HG03066 (cell line): ENCODE results near the gene CES4A.
"Not testable (repeated sequence)": the region's sequence is repeated elsewhere in the genome, so short reads cannot be mapped to it uniquely, and the experiment has no call there.

Source experiments
- ATAC-seq: cut with Tn5 transposase; IDR thresholded peaks from one replicate; pipeline ENCODE4 v1.9.1; 2021; ENCODE audit warnings: low read depth; ENCODE audit not compliant: unreplicated experiment

The CES4A gene

DNA sequence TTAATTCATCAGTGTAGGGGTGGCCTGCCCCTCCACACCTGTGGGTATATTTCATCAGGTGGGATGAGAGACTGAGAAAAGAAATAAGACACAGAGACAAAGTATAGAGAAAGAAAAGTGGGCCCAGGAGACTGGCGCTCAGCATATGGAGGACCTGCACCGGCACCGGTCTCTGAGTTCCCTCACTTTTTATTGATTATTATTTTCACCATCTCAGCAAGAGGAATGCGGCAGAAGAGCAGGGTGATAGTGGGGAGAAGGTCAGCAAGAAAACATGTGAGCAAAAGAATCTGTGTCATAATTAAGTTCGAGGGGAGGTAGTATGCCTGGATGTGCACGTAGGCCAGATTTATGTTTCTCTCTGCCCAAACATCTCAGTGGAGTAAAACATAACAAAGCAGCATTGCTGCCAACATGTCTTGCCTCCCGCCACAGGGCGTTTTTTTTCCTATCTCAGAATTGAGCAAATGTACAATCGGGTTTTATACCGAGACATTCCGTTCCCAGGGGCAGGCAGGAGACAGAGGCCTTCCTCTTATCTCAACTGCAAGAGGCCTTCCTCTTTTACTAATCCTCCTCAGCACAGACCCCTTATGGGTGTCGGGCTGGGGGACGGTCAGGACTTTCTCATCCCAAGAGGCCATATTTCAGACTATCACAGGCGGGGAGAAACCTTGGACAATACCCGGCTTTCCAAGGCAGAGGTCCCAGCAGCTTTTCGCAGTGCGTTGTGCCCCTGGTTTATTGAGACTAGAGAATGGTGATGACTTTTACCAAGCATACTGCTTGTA lies 32.8 kb upstream of the CES4A start:
- ATAC-seq, result not testable (repeated sequence)

DNA sequence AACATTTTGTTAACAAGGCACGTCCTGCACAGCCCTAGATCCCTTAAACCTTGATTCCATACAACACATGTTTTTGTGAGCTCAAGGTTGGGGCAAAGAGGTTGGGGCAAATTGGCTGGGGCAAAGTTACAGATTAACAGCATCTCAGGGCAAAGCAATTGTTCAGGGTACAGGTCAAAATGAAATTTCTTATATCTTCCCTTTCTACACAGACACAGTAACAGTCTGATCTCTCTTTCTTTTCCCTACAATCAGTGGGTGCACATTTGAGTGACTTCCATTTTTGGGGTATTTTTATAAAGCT lies 32.3 kb upstream of the CES4A start:
- not testable (repeated sequence) for ATAC-seq

DNA sequence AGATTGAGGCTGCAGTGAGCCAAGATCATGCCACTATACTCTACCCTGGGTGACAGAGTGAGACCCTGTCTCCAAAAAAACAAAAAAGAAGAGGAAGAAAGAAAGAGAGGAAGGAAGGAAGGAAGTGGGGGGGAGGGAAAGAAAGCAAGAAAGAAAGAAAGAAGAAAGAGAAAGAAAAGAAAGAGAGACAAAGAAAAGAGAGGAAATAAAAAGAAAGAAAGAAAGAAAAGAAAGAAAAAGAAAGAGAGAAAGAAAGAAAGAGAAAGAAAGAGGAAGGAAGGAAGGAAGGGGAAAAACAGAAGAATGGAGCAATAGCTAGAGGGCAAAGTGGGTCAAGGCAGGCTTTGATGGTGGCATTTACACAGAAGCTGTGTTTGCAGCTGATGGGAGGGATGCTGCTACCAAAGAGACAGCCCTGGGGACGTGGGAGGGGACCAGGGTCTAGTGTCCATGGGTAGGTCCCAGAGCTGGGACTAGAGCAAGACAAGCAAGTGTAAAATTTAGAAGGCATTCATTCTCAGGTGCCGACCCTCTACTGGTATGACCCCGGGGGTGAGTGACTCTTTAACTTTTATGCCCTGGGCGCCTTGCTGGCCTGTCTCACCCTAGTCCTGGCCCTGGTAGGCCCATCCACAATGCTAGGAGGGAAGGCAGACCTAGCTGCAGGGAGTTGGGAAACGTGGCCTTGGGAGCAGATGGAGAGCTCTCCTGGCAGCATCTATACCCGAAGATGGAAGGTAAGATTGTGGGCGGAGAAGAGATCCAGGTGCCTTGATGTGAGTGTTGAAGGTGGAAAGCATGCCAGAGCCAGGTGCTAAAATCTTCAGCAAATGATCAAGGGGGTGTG lies 29.3 kb upstream of the CES4A start:
- no peak for ATAC-seq

DNA sequence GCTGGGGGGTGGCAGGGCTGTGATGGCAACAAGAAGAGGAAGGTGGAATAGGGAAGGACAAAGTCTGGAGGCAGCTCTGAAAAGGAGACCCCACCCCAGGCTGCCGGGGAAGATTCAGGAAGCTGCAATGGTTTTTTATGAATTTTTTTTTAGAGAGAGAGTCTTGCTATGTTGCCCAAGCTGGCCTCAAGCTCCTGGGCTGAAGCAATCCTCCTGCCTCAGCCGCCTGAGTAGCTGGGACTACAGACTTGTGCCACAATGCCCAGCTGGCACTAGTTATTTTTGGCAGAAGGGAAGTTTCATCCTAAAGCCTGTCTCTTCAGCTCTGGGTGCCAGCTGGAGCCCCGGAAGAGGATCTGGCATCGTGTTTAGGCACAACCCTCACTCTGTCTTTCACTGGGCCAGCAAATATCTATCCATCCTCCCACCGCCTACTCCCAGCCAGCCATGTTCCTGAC lies 28.7 kb upstream of the CES4A start:
- ATAC-seq, result no peak

DNA sequence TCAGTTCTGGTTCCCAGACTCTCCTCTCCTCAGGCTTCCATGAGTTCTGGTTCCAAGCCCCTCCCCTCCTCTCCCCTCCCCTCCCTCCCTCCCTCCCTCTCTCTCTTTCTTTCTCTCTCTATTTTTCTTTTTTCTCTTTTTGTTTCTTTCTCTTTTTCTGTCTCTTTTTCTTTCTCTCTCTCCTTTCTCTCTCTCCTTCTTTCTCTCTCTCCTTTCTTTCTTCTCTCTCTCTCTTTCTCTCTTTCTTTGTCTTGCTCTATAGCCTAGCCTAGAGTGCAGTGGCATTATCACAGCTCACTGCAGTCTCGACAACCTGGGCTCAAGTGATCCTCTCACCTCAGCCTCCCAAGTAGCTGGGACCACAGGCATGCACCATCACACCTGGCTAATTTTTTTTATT lies 28.1 kb upstream of the CES4A start:
- no peak for ATAC-seq

DNA sequence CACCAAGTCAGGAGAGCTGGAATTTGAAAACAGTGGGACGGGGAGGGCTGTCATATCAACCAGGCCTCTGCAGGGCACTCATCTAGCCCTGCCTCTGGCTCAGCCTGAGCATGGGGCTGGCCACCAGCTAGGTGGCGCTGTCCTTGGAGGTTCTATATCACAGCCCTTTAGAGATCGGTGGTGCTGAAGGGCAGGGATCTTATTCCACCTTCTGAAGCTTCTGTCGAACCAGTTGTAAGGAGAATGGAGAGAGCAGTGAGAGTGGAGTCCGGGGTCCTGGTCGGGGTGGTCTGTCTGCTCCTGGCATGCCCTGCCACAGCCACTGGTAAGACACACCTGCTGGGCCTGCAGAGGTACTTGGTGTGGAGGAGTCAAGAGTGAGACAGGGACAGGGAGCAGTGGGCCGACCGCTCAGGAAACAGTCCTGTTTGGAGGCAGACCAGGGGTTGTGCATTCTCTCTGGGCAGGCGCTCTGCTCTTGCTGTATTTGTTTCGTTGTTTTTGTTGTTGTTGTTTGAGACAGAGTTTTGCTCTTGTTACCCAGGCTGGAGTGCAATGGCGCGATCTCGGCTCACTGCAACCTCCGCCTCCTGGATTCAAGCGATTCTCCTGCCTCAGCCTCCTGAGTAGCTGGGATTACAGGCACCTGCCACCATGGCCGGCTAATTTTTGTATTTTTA lies 27.2 kb upstream of the CES4A start, which contains the start of gene CES3:
Gene CES3 (plus strand): TSS at position 202 of the 680 bp plus-strand sequence. CDS start 42 bp downstream, at position 244.
- ATAC-seq, result no peak

DNA sequence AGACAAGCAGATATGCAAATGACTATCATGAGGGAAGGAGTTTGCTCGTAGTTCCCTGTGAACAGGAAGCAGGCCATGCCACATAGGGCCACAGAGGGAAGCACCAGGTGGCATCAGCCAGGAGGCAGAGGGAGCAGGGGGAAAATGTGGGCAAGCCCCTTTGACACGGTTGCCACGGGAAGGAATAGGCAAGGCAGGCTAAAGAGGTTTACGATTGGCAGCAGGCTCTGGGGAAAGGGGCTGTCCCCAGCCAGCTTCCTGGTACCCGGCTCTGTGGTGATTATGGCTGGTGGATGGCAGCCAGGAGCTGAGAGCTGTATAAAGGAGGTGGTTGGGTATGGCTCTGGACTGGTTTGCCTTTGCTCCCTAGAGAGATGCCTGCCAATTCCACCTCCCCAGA lies 26.5 kb upstream of the CES4A start:
- no peak for ATAC-seq

DNA sequence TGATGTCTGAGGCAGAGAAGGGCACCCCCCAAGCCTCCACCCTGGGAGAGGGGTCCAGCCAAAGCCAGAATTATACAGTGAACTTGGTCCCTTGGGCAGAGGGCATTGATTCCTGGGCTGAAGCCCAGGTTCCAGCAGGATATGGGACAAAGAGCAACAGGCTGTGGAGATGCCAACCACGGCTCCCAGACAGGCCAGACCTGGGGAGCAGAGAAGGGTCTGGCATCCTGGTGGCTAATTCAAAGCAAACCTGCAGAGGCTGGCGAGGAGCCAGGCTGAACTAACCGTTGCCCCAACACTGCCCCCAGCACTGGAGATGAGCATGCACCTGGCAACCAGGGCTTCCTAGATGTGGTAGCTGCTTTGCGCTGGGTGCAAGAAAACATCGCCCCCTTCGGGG lies 24.3 kb upstream of the CES4A start:
- ATAC-seq, result no peak

DNA sequence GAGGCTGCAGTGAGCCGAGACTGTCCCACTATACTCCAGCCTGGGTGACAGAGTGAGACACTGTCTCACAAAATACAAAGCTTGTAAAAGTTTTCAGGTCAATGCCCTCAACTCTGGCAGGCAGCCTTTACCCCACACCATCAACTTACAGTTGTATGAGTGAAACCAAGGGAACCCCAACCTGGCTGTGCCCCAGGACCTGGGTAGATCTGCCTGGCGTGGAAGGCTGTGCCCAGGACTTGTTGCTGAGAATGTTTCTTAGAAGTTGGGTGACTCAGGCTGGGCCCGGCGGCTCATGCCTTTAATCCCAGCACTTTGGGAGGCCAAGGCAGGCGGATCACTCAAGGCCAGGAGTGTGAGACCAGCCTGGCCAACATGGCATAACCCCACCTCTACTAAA lies 19.5 kb upstream of the CES4A start:
- no peak for ATAC-seq

DNA sequence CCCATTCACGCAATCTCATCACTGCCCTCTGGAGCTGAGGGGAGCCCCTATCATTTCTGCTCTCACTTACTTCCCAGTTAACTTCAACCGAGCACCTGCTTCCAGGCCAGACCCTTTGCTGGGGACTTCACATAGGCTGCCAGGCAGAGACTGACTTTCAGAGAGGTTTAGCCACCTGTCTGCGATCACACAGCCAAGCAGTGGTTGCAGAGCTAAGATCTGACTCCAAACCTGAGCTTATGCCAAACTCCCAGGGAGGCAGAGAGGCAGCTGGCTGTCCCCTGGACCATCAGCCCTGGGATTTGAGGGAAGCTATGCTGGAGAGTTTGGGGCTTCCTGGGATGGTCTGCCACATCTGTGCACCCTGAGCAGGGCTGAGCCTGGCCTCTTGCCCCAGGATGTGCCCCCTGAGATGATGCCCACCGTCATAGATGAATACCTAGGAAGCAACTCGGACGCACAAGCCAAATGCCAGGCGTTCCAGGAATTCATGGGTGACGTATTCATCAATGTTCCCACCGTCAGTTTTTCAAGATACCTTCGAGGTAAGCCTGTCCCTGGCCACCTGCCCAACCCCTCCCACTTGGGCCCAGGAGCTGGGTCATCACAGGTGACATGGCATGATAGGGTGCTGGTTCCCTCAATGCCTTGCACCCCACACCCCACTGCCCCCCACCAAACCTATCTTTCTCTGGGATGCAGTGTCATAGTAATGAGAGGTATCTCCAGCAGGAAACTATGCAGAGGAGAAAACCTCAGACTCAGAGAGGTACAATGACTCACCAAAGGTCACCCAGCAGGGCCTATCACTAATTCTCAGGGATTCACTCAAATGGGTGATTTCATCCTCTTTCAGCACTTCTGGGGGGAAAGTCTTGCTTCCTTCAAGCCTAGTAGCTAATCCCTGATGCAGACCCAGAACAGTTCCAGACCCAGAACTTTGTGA lies 17.3 kb upstream of the CES4A start:
- no peak for ATAC-seq

DNA sequence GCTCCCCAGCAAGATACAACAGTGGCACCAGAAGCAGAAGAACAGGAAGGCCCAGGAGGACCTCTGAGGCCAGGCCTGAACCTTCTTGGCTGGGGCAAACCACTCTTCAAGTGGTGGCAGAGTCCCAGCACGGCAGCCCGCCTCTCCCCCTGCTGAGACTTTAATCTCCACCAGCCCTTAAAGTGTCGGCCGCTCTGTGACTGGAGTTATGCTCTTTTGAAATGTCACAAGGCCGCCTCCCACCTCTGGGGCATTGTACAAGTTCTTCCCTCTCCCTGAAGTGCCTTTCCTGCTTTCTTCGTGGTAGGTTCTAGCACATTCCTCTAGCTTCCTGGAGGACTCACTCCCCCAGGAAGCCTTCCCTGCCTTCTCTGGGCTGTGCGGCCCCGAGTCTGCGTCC lies 15.4 kb upstream of the CES4A start:
- ATAC-seq, result no peak

DNA sequence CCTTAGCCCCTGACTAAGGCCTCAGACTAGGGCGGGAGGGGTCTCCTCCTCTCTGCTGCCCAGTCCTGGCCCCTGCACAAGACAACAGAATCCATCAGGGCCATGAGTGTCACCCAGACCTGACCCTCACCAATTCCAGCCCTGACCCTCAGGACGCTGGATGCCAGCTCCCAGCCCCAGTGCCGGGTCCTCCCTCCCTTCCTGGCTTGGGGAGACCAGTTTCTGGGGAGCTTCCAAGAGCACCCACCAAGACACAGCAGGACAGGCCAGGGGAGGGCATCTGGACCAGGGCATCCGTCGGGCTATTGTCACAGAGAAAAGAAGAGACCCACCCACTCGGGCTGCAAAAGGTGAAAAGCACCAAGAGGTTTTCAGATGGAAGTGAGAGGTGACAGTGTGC lies 14.7 kb upstream of the CES4A start:
- no peak for ATAC-seq

DNA sequence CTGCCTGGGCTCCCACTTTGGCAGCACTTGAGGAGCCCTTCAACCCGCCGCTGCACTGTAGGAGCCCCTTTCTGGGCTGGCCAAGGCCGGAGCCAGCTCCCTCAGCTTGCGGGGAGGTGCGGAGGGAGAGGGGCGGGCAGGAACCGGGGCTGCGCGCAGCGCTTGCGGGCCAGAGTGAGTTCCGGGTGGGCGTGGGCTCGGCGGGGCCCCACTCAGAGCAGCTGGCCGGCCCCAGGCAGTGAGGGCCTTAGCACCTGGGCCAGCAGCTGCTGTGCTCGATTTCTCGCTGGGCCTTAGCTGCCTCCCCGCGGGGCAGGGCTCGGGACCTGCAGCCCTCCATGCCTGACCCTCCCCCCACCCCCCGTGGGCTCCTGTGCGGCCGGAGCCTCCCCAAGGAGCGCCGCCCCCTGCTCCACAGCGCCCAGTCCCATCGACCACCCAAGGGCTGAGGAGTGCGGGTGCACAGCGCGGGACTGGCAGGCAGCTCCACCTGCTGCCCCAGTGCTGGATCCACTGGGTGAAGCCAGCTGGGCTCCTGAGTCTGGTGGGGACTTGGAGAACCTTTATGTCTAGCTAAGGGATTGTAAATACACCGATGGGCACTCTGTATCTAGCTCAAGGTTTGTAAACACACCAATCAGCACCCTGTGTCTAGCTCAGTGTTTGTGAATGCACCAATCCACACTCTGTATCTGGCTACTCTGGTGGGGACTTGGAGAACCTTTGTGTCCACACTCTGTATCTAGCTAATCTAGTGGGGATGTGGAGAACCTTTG lies 14.0 kb upstream of the CES4A start:
- not testable (repeated sequence) for ATAC-seq

DNA sequence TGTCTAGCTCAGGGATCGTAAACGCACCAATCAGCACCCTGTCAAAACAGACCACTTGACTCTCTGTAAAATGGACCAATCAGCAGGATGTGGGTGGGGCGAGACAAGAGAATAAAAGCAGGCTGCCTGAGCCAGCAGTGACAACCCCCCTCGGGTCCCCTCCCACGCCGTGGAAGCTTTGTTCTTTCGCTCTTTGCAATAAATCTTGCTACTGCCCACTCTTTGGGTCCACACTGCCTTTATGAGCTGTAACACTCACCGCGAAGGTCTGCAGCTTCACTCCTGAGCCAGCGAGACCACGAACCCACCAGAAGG lies 13.5 kb upstream of the CES4A start:
- not testable (repeated sequence) for ATAC-seq

DNA sequence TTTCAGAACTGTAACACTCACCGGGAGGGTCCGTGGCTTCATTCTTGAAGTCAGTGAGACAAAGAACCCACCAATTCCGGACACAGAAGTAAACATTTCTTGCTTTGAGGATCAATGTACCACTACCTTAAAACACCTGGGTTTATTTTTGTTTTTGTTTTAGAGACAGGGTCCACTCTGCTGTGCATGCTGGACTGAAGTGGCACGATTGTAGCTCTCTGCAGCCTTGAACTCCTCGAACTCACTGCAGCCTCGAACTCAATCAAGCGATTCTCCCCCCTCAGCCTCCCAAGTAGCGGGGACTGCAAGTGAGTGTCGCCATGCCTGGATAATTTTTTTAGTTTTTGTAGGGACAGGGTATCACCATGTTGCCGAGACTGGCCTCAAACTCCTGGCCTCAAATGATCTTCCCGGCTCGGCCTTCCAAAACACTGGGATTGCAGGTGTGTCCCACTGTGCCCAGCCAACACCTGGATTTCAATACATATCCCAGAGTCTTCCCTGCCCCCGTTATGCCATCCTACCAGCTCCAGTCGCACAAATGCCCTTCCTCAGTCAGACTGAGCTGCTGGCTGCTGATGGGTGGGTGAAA lies 13.0 kb upstream of the CES4A start:
- ATAC-seq, result no peak

DNA sequence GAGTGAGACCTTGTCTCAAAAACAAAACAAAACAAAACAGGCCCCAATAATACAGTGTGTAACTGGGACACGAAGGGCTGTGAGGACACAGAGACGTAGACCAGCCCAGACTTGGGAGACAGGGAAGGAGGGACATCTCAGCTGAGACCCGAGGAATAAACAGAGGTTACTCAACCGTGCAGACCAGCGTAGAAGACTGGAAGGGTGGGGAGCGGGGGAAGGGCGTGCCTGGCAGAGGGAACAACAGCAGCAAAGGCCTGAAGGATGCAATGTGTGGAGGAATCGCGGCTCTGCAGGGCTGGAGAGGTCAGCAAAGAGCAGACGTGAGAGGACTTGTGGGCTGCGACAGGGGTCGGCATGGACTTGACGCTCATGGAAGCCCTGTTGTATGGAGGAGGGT lies 11.6 kb upstream of the CES4A start:
- no peak for ATAC-seq

DNA sequence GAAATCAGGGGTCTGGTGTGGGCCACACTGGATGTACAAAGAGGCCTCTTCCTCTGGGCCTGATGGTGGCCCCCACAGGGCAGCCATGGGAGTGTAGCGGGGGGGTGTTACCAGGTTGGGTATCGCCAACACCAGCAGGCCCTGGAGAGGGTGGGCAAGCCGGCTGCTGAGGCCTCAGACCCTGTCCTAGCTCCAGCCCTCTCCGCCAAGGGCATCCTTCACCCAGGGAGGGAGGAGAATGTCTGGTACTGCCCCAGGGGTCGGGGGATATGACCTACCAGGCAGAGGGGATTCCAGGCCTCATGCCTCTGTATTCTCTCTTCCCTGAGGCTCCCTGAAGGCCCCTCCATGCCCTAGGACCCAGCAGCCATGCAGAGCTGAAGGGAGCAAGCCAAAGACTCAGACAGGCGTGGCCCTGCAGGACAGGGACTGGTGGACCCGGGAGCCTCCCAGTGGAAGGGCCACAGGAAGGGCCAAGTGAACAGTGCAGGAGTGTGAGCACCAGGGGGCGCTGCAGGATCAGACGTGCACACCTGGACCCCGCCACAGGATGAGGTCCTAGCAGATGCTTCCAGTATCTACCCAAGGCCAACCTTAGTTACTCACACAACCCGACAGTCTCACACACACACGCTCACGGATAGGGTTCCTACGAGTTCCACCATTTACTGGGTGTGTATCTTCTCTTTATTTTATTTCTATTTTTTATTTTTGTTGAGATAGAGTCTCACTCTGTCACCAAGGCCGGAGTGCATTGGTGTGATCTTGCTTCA lies 10.9 kb upstream of the CES4A start:
- ATAC-seq, result peak; percentile 89

DNA sequence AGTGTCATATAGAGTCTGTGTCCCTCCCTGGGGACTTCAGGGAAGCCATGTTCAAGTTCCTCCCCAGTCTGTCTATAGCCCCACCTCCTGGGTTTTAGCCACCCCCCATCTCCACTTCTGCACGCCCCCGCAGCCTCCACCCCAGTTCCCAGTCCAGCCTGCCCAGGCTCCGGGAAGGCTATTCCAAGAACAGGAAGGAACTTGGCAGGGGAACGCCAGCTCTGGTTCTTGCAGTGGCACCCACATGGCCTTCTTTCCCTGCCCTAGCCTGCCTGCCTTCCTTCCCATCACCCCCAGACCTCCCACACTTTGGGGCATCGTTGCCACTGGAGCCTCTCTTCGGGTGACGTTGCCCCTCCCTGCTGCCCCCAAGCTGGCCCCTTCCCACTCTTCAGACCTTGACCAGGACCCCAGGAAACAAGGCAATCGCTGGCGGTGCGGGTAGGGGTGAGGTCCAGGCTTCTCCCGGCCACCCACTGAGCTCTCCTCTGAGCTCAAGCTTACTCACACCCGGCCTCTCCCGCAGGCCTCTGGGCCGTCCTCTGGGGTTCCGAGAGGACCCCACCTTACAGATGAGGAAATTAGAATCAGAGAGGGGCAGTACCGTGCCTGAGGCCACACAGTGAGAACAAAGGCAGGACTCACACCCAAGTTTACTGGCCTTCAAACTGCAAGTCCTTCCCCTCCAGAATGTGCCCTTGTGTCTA lies 9.2 kb upstream of the CES4A start:
- ATAC-seq, result no peak
